ENCODE measurements around the gene SH3PXD2B. TPM values are rescaled to one million over a fixed set of nuclear protein-coding genes. Genes with fewer than 3 reads are reported as not detected.

Gene SH3PXD2B
- total and polyA plus RNA-seq, 10 of the 15 experiments (the other 5 are each of a cell fraction or from before 2014, with no cell fraction given), result 0.05 to 1.6 (median 0.57) TPM

- DNase-seq (ENCODE audit: low read depth, low spot score), result no peak
- in situ Hi-C loops (cut with MboI) (loop anchor here (10.0 kb wide), 1 partner anchor 455 kb away; no protein-coding TSS in a partner anchor), intact Hi-C loops (cut with micrococcal nuclease; ENCODE audit: unreplicated experiment) (no loop called here)
- no peak overlapping the region for H3K9ac ChIP-seq (ENCODE audit: control insufficient read depth, insufficient read depth, low read length)
- no peak overlapping the region for H2AFZ ChIP-seq (ENCODE audit: control insufficient read depth, low read depth, low read length)
- no peaks in the 10 kb centered on the region for H4K20me1 ChIP-seq (ENCODE audit: control insufficient read depth, insufficient read depth)
- no peaks in the 10 kb centered on the region for H3K36me3 ChIP-seq (ENCODE audit: control insufficient read depth in 2 of 2, insufficient read depth in 2 of 2, low read length in 1 of 2)
- ChIA-PET RAD21 (ENCODE audit: unreplicated experiment) (no interaction called here), POLR2A (no interaction called here), CTCF (interaction anchor here (0.9 kb wide), 1 partner anchor 229 kb away, joined by 4 read pairs; no protein-coding TSS in a partner anchor), SMC1A (ENCODE audit: uncharacterized antibody, unreplicated experiment) (no interaction called here)
- 6% methylated on average over 7 of the region's 7 CpGs for WGBS (ENCODE audit: insufficient coverage, insufficient replicate concordance, low lambda C conversion rate, missing lambda C conversion rate)
- H3K79me2 ChIP-seq (ENCODE audit: control insufficient read depth, insufficient read depth, low read length), result no peaks in the 10 kb centered on the region
- peaks cover 0 to 4% of the 10 kb centered on the region in 2 experiments; a peak in 3 of 4 replicates for H3K27me3 ChIP-seq (replicated peaks in 1 of 2; ENCODE audit: control insufficient read depth in 2 of 2, insufficient read depth in 2 of 2, low read length in 1 of 2)
- no peaks in the 10 kb centered on the region for H3K4me1 ChIP-seq (ENCODE audit: control insufficient read depth, insufficient read depth, low read length)
- no peak overlapping the region for H3K4me2 ChIP-seq (ENCODE audit: control insufficient read depth, insufficient read depth)
- H3K9me3 ChIP-seq (replicated peaks; ENCODE audit: control insufficient read depth, insufficient read depth, low read length), result no peaks in the 10 kb centered on the region
- ATAC-seq, result no peak
- TF ChIP-seq FOXK2 (IDR thresholded peaks at IDR 0.05), result no peak
- TF ChIP-seq, protein P1, sequence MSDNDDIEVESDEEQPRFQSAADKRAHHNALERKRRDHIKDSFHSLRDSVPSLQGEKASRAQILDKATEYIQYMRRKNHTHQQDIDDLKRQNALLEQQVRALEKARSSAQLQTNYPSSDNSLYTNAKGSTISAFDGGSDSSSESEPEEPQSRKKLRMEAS (IDR thresholded peaks at IDR 0.05; ENCODE audit: low read depth, low read length), result no peak
- TF ChIP-seq STAT3 (IDR thresholded peaks at IDR 0.05; ENCODE audit: low read depth, low read length), result no peak
- no peak for TF ChIP-seq ELK1 (IDR thresholded peaks at IDR 0.05; ENCODE audit: low read depth, low read length)
- TF ChIP-seq NRF1 (conservative IDR thresholded peaks at IDR 0.05; ENCODE audit: low read depth, low read length), result no peak
- no peak for TF ChIP-seq SMARCA5 (IDR thresholded peaks at IDR 0.05)
- TF ChIP-seq BCL11A (IDR thresholded peaks at IDR 0.05; ENCODE audit: low read depth, low read length), result no peak
- TF ChIP-seq BACH1 (IDR thresholded peaks at IDR 0.05; ENCODE audit: borderline replicate concordance), result no peak
- TF ChIP-seq FOXM1 (IDR thresholded peaks at IDR 0.05; ENCODE audit: low read depth, low read length), result no peak
- no peak for TF ChIP-seq NBN (IDR thresholded peaks at IDR 0.05)
- TF ChIP-seq PKNOX1 (IDR thresholded peaks at IDR 0.05), result no peak
- no peak for TF ChIP-seq ZNF24 (IDR thresholded peaks at IDR 0.05)
- no peak for TF ChIP-seq JUND (IDR thresholded peaks at IDR 0.05; ENCODE audit: low read depth, low read length)
- TF ChIP-seq MYC (IDR thresholded peaks at IDR 0.05; ENCODE audit: insufficient read depth, insufficient read length, insufficient replicate concordance, low read length, severe bottlenecking), result no peak
- no peak for TF ChIP-seq PRDM15 (CRISPR knock-in tag; IDR thresholded peaks at IDR 0.05)
- no peak for TF ChIP-seq NKRF (conservative IDR thresholded peaks at IDR 0.05)
- no peak overlapping the region for H3K27ac ChIP-seq (ENCODE audit: control insufficient read depth, insufficient read depth)
- no peak overlapping the region for H3K4me3 ChIP-seq
- BruUV-seq (replicated peaks), result no TSS peak
- no peak for FAIRE-seq
Observed at GRCh38 chr5:172469697-172470096, 15.4 kb upstream of the SH3PXD2B start.

All from GM12878 (cell line).